Hematopoietic multipotent progenitor cell treated with erythropoietin and hydrocortisone succinate and interleukin-3 and kit ligand, for 4 days (in vitro differentiated cells): ENCODE measurements around the gene PLPPR5.

Experiments used
- DNase-seq: peaks from one replicate; pipeline ENCODE4 v3.0.0-alpha.2; 2015

Gene PLPPR5

DNA sequence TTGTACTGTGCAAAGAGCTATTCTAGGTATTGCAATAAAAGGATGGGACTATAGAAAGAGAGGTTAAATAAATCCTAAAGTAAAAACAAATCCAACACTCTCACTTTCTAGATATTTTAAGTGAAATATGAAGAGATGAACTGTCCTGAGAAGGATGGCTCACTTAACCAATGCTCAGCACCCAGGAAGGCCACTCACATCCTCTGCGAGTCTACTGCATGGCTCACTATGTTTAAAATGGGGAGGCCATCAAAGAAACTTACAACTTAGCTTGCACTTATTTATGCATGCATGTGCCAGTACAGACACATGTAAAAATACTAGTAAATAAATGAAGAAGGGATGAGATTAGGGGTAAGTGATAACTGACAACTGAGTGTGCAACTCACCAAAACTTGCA lies 37.5 kb downstream of the PLPPR5 start:
- DNase-seq = no peak

- DNase-seq = no peak
These were observed 39.3 kb downstream of the PLPPR5 start for GRCh38 chr1:98965394-98965793.

- DNase-seq = no peak
These were observed 40.5 kb downstream of the PLPPR5 start for GRCh38 chr1:98964198-98964597.

DNA sequence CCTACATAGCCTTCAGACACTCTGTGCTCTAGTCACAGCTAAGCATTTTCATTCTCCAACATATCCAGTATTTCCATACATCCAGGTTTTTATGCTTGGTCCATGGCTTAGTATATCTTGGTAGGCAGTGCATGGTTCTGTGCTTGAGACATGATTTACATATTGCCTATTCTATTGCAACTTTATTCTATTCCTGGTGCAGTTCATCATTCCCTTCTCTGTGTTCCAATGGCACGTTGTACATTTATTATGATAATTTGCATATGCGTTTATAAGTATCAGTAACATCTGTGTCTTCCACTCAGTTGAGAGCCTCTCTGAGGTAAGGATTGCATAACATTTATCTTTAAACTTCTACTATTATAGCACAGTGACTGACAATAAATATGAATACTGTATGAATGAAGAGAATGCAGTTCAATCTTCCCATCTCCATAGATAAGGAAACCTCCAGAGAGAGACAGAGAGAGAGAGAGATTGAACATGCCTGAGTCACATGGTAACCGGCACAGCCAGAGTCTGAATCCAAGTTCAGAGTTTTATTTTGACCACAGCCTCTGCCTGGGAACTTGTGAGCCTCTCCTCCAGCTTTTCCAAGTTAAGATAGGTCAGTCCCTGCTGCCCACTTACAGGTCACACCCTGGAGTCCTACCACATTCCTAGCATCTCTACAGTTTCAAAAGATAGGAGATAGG lies 41.5 kb downstream of the PLPPR5 start:
- no peak for DNase-seq

DNA sequence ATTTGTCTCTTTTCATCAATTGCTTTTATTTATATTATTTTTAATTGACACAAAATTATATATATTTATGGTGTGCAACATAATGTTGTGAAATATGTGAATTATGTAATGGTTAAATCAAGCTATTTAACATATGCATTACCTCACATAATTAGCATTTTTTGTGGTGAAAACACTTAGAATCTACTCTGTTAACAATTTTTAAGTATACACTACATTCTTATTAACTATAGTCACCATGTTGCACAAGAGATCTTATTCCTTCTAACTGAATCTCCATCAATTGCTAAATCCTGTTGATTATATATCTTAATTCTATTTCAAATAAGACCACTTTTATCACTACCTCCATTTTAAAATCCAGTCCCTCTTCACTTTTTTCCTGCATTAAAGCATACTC lies 42.5 kb downstream of the PLPPR5 start:
- no peak for DNase-seq

DNA sequence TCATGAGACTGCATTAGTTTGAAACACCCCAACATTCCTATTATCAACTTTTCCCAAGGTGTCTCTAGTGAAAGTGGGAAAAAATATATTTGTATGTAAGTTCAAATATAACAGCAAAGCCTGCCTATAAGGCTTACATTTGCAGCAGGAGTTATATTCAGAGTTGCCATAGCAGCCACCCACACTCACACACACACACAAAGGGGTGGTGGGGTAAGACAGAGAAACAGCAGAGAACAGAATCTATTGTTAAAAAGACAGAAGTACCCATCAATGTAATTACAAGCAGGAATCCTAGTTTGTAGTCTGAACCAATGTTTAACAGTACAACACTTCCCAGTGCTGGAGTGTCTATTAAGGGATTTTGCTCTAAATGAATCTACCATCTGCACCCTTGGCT lies 55.0 kb downstream of the PLPPR5 start:
- DNase-seq = no peak

GRCh38 chr1:98949166-98949565 lies 55.5 kb downstream of the PLPPR5 start:
- no peak for DNase-seq

- no peak for DNase-seq
These were observed 57.6 kb downstream of the PLPPR5 start for GRCh38 chr1:98947071-98947470.

DNA sequence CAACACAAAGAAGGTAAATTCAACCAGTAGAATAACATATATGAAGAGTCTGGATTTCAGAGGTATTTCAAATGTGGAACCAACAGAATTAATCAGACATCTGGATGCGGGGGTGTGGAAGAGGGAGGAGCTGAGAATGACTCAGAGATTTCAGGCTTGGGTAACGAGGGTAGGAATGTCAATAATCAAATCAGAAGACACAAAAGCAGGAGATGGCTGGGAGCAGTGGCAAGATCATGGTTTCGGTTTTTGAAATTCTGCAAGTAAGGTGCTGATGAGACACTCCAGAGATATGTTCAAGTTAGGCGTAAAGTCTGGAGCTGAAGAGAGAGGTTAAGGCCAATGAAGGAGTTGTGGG lies 64.0 kb downstream of the PLPPR5 start:
- no peak for DNase-seq

GRCh38 chr1:98940069-98940721 lies 64.5 kb downstream of the PLPPR5 start:
- DNase-seq = no peak

DNA sequence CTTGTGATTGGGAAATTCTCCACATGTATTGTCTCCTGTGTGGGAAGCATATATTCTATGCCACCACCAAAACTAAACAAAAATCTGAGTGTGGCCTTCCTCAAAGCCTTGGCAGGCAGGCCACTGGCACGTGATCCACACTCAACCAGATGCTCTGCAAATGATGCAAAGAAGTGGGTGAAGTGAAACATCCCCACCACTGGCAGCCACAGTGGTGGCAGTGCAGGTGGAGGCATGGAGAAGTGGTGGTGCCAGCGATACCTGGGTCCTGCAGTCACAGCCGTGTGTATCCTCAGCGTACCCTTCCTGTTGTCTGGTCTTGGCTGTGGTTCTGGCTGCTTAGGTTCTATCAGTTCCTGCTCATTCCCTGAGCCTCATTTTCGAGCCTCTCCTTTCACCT lies 65.2 kb downstream of the PLPPR5 start:
- no peak for DNase-seq

DNA sequence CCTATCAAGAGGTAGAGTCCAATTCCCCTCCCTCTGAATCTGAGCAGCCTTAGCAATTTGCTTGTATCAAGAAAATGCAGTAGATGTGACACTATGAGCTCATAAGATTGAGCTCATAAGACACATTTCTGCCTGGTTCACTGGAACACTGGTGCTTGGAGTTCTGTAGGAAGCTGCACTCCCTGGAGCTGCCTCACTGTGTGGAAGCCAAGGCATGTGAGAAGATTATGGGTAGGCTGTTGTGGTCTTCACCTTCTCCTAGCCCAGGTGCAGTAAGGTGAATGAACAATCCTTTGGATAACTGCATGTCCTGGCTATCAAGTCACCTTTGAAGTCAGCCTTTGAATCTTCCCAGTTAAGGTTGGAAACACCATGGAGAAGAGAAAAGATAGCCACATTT lies 67.3 kb downstream of the PLPPR5 start:
- DNase-seq = no peak

- no peak for DNase-seq
These were observed 72.5 kb downstream of the PLPPR5 start for GRCh38 chr1:98932184-98932583.

DNA sequence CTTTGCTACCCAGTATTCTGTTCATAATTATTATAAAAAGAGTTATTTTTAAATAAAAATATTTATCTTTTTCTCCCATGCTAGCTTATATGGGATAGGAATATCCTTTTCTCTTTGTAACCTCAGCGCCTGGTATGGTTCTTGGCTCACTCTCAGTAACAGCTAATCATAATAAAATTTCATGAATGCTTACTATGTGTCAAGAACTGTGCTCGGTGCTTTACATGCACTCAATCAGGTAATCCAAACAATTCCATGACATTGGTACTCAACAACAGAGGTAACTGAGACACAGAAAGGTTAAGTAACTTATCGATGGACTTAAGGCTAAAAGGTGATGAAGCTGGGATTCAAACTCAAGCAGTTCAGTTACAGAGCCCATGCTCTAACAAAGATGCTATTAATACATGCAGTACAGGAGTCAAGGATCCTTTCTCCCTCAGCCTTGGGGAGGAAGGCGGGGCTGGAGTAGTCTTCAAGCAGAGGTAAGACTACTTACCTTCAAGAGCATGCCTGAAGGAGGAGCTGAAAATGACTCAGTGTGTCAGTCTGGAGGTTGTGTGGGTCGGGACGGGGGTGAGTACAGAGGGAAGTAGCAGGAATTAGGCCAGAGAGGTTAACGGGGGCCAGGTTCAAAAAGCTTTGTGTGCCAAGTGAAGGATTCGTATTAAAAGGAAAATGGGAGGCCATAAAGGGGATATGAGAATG lies 73.4 kb downstream of the PLPPR5 start:
- DNase-seq = no peak

DNA sequence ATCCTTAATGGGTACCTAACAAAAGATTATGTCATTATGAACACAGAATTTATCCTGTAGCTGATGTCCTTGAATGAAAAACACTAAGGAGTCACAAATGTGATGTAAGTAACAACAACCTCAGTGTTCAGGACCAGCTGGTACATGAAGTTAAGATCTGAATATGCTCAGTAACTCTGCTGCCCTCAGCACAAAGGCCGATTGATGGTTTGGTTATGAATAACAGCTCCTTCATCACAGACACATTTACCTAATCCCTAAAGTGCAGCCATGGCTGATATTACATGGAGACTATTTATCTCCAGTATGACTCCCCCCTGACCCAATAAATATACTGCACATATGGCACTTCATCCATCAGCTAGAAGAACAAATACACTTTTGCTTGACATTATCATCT lies 75.2 kb downstream of the PLPPR5 start:
- DNase-seq = no peak

- DNase-seq = no peak
These were observed 78.1 kb downstream of the PLPPR5 start for GRCh38 chr1:98926597-98926996.

- no peak for DNase-seq
These were observed 79.7 kb downstream of the PLPPR5 start for GRCh38 chr1:98924977-98925376.

DNA sequence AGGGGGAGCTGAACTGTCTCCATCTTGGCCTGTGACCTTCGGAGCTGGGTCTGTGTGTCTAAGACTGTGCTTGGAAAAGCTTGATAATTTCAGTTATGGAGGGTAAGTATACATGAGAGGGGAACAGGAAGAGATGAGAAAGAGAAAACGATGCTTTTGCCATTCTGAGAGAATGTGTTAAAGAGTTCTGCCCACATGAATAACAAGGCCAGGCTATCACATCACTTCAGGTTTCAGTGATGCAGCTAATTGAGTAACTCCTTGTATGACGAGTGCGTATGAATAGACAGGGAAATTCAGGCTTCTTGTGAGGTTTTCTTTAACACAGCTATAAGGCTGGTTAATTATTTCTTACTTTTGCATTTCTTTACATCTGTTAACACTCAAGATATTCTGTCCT lies 81.0 kb downstream of the PLPPR5 start:
- no peak for DNase-seq

DNA sequence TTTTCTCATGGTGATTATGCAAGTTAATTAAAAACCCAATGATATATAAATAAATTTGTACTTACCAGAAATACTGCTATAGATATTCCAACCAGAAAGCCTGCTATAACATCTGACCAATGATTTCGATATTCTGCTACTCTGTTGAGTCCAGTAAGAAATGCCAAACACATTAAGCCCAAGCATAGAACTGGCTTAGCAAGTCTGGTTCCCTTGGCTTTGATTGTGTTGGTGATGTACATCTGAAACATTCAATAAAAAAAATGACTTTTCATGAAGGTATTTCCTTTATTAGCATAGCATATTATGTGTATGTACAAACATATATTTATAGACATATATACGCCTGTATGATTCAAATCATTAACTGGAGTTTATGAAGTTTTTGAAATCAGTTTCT lies 82.8 kb downstream of the PLPPR5 start:
- no peak for DNase-seq

- DNase-seq = no peak
These were observed 84.1 kb downstream of the PLPPR5 start for GRCh38 chr1:98920441-98921110.

GRCh38 chr1:98919652-98920051 lies 85.0 kb downstream of the PLPPR5 start:
- DNase-seq = no peak

DNA sequence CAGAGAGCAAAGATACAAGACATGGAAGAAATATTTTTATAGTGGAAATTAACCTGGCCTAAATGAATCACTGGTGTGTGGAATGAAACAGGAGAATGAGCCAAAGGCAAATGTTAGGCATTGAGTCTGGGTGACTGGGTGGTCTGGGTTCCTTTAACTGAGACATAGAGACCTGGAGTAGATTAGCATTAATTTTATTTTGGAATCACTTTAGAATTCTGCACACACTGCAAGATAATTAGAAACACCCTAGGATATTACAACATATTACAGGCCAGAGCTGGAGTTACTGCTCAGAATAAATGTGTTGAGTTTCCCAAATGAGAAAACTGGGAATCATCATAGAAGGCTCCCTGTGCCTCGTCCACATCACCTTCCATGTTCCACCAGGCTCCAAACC lies 85.5 kb downstream of the PLPPR5 start:
- DNase-seq = no peak

- DNase-seq = no peak
These were observed 90.1 kb downstream of the PLPPR5 start for GRCh38 chr1:98914547-98914946.

GRCh38 chr1:98910827-98911226 lies 93.8 kb downstream of the PLPPR5 start:
- DNase-seq = no peak
